NCI-H1048 (cell line): ENCODE measurements around the gene ORC2.
"Not testable (repeated sequence)": the region's sequence is repeated elsewhere in the genome, so short reads cannot be mapped to it uniquely, and the experiment has no call there.

Source experiments
- DNase-seq: peaks from one replicate; lab custom pipeline; 2025; lab: John Stamatoyannopoulos, UW

The ORC2 gene

GRCh38 chr2:200963124-200963917, at the start of gene ORC2:
ORC2 (minus strand) TSS chr2:200963660; CDS start chr2:200958123, 5,537 bp downstream.
- DNase-seq, result peak; percentile 88

DNA sequence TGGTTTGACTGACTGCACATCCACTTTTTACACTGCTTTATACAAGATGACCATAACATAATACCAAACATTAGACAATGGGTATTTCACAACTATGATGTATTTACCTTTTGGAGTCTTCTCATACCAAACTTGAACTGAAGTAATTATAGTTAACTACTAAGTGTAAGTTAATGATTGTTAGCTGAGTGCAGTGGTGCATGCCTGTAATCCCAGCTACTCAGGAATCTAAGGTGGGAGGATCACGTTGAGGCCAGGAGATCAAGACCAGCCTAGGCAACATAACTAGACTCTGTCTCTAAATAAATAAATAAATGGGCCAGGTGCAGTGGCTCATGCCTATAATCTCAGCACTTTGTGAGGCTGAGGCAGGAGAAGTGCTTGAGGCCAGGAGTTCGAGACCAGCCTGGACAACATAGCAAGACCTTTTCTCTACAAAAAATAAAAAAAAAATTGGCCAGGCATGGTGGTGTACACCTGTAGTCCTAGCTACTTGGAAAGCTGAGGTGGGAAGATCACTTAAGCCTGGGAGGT, 44.9 kb upstream of the ORC2 start:
- no peak for DNase-seq

GRCh38 chr2:201007584-201007998, 44.1 kb upstream of the ORC2 start:
- DNase-seq, result no peak

DNA sequence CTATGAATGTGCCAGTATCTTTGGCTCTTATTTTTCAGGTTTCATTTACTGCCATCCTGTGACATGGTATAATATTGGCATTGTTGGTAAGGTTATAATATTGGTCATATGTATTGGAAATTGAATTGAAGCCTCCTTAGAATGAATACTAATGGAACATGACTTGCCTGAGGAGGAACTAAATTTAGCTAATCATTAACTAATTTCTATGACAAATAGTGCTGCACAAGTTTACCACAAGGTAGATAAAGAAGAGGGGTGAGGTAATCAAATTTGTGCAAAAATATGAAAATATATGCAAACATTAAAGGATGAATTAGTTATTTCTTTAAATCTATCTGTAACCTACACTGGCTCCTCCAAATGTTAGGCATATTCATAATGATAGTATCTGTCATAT, 43.2 kb upstream of the ORC2 start:
- no peak for DNase-seq

- DNase-seq, result no peak
Measured at GRCh38 chr2:201004370-201004769, 40.9 kb upstream of the ORC2 start.

GRCh38 chr2:200993097-200993496, 29.6 kb upstream of the ORC2 start:
- DNase-seq, result no peak

DNA sequence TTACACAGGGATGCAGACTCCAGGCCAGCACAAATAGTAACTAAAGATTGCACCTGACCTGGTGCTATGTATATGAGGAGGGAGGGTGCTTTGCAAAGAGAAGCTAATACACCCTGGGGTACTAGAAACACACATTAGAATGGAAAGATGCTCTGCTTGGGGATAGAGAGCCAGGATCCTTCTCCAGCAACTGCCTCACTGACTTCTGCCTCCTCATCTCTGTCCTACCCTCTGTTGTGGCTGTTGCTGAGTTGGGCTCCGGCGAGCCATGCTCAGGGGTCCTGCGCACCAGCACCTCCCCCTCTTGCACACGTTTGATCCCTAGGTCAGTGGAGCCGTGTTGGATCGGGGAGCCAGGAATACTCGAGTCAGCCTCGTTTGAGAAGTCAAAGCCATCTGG, 23.7 kb upstream of the ORC2 start:
- no peak for DNase-seq

DNA sequence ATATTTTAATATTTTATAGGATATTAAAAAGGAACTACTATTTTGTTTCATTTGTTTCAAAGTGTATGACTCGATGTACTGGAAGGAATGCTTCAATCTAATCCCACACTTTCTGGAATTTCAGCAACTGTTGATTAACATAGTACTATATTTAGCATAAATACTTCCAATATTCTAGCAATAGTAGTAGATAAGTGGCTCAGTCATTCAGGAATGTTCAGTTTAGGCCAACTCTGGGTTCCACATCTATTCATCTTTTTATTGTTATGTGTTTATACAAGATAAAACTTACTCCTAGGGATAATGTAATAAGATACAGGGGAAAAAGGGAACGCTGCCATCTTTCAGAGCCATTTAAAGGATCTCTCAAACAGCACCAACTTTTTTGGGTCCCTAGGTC, 22.3 kb upstream of the ORC2 start:
- peak; percentile 34 for DNase-seq

DNA sequence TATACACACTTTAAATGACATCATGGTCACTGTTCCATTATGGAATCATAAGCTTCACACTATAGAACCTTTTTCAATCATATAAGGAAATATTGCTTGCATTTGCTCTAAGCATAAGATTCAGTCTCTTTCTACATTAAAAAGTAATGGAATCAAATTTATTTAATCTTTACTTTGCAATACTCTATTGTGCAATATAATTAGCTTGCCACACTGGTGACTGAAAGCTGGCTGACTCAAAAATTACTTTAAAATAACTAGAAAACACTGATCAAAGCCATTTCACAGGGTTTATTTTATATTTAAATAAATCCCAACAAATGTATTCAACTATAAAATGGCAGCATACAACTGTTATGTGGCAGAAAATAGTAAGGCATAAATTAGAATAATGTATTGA, 13.2 kb upstream of the ORC2 start:
- no peak for DNase-seq

DNA sequence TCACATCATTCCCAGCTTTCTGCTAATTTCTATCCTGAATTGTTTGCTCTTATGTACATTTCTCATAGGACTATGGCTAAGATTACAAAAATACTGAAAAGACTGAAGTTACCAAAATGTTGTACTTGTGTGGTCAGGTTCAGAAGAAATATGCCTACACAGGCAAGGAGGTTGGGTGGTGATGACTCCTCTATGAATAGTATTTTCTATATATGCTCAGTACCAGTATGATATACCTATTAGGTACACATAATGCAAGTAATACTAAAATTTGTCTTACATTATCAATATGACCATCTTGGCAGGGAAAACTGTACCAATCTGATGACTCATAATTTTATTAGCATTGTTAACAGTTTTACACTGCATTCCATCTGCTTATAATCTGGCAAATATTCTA, 12.2 kb upstream of the ORC2 start:
- no peak for DNase-seq

- DNase-seq, result not testable (repeated sequence)
Measured at GRCh38 chr2:200970057-200970456, 6.6 kb upstream of the ORC2 start.

- no peak for DNase-seq
Measured at GRCh38 chr2:200968735-200969134, 5.3 kb upstream of the ORC2 start.

GRCh38 chr2:200968162-200968561, 4.7 kb upstream of the ORC2 start:
- no peak for DNase-seq

GRCh38 chr2:200966770-200967169, 3.3 kb upstream of the ORC2 start:
- no peak for DNase-seq

DNA sequence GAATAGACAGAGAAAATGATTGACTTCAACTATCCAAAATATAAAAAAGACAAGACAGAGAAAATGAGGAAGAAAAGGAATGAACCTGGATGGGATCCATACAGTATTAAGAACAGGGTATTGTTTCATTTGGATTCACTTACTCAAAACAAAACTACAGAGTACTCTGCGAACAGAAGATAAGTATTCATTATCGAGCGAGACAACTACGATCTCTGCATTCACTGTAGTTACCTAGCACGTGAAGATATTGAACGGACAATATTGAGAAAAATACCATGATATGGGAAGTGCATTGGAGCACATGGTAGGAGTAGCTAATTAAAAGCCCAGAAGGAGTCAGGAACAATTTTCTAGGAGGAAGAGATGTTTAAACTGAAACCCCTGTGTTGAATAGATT, 1.0 kb upstream of the ORC2 start:
- no peak for DNase-seq

DNA sequence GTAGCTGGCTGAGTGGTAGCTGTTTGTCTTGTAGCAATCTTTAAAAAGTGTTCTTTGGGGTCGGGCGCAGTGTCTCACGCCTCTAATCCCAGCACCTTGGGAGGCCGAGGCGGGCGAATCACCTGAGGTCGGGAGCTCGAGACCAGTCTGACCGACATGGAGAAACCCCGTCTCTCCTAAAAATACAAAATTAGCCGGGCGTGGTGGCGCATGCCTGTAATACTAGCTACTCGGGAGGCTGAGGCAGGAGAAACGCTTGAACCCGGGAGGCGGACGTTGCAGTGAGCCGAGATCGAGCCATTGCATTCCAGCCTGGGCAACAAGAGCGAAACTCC, 425 bp upstream of the ORC2 start:
- not testable (repeated sequence) for DNase-seq

DNA sequence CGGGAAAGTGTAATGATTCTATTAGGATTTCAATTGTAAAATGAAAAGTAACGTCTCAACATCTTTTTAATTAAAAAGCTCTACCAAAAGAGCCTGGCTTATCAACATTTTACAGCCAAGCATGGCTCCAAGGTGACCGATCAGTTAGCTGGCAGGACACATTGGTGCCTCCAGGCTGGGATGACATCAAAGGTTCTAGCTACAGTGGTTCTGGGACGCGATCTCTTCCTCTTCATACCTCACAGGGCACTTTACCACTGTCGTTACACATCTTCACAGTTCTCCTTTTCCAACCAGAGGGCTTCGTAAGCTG, 693 bp downstream of the ORC2 start:
- DNase-seq, result no peak

DNA sequence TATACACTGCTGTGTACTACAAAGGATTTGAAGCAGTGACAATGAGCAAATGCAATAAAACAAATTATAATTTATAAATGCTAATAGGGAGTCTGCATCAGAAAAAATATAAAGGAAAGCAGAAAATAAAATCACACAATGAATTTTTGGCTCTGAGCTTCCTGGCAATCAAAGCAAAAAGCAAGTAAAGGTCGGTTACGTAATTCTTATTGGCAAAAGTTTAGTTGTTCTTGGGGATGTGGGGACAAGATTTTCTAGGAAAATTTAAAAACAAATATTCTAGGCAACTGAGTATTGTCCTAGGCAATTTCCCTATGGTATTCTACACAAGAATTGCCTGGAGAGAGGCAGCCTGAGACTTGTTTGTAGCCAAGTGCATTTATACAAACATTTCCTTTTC, 1.8 kb downstream of the ORC2 start:
- no peak for DNase-seq

- DNase-seq, result no peak
Measured at GRCh38 chr2:200950378-200950777, 13.1 kb downstream of the ORC2 start.

DNA sequence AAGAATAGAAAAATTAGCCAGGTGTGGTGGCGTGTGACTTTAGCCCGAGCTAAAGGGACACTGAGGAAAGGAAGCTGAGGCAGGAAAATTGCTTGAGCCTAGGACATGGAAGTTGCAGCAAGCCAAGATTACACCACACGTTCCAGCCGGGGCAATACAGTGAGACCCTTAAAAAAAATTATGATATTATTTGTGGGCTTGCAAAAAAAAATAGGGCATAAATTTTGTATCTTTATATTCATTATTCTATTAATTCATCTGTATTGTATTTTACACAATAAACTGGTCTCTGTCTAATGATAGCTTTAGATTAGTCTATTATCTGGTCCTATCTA, 18.1 kb downstream of the ORC2 start:
- no peak for DNase-seq

DNA sequence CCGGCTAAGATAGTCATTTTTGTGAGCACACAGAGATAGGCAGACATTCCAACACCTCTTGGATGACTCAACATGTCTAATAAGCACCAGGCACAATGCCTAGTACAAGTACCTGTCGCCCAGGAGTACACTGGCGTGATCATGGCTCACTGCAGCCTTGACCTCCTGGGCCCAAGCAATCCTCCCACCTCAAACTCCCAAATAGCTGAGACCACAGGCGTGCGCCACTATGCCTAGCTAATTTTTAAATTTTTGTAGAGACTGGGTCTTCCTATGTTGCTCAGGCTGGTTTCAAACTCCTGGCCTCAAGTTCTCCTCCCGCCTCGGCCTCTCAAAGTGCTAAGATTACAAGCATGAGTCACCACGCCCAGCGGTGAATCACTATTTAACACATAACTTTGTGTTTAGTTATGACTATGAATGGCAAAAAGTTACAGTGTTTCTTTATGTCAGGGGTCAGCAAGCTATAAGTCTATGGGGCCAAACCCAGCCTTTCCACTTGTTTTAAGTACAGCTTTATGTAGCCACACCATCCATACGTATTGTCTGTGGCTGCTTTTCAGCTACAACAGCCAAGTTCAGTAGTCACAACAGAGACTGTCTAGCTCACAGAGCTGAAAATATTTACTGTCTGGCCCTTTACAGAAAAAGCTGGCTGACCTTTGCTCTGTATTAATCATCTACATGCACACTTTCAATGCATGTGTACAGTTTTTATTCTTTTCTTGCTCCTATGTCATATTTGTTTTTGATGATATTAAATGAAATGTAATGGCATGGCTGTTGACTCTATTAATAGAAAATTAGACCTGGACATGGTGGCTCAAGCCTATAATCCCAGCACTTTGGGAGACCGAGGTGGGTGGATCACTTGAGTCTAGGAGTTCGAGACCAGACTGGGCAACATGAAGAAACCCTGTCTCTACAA, 18.7 kb downstream of the ORC2 start:
- no peak for DNase-seq

- DNase-seq, result no peak
Measured at GRCh38 chr2:200943527-200944105, 19.8 kb downstream of the ORC2 start.

- no peak for DNase-seq
Measured at GRCh38 chr2:200939832-200940231, 23.6 kb downstream of the ORC2 start.
